NCI-H510A treated with DMSO at 0.1 percent for 48 hours (cell line): ENCODE data around the gene TIGD2.
"Not testable (repeated sequence)": the region's sequence is repeated elsewhere in the genome, so short reads cannot be mapped to it uniquely, and the experiment has no call there.

ENCODE experiments used
- DNase-seq: peaks from one replicate; lab custom pipeline; 2025; lab: John Stamatoyannopoulos, UW

Gene TIGD2

GRCh38 chr4:89119836-89120235, 8.5 kb downstream of the TIGD2 start:
- DNase-seq, result no peak

- DNase-seq, result no peak
These were observed 10.2 kb downstream of the TIGD2 start for GRCh38 chr4:89121387-89122068.

- no peak for DNase-seq
These were observed 12.1 kb downstream of the TIGD2 start for GRCh38 chr4:89123451-89123851.

- DNase-seq, result no peak
These were observed 14.8 kb downstream of the TIGD2 start for GRCh38 chr4:89125901-89126782.

- DNase-seq, result no peak
These were observed 17.8 kb downstream of the TIGD2 start for GRCh38 chr4:89129080-89129640.

GRCh38 chr4:89134775-89135319, 23.5 kb downstream of the TIGD2 start:
- DNase-seq, result no peak

- DNase-seq, result no peak
These were observed 25.2 kb downstream of the TIGD2 start for GRCh38 chr4:89136525-89136924.

- no peak for DNase-seq
These were observed 25.9 kb downstream of the TIGD2 start for GRCh38 chr4:89137231-89137630.

GRCh38 chr4:89137695-89138094, 26.4 kb downstream of the TIGD2 start:
- no peak for DNase-seq

GRCh38 chr4:89140168-89140759, 28.9 kb downstream of the TIGD2 start:
- peak; percentile 42 for DNase-seq

- DNase-seq, result no peak
These were observed 31.6 kb downstream of the TIGD2 start for GRCh38 chr4:89142691-89143669.

GRCh38 chr4:89144652-89145051, 33.3 kb downstream of the TIGD2 start:
- not testable (repeated sequence) for DNase-seq

- no peak for DNase-seq
These were observed 34.9 kb downstream of the TIGD2 start for GRCh38 chr4:89146196-89146595.

- peak; percentile 74 for DNase-seq
These were observed 41.6 kb downstream of the TIGD2 start for GRCh38 chr4:89152972-89153371.

GRCh38 chr4:89156174-89156914, 45.0 kb downstream of the TIGD2 start:
- DNase-seq, result no peak

GRCh38 chr4:89157488-89158024, 46.2 kb downstream of the TIGD2 start:
- no peak for DNase-seq

- peak; percentile 74 for DNase-seq
These were observed 47.7 kb downstream of the TIGD2 start for GRCh38 chr4:89158884-89159503.

GRCh38 chr4:89160806-89161205, 49.5 kb downstream of the TIGD2 start:
- DNase-seq, result no peak

GRCh38 chr4:89161841-89162240, 50.5 kb downstream of the TIGD2 start:
- no peak for DNase-seq

GRCh38 chr4:89162496-89162895, 51.2 kb downstream of the TIGD2 start:
- DNase-seq, result no peak
